B cell (primary cell): Measurements from ENCODE around the gene IGSF1. TPM values are rescaled to one million over a fixed set of nuclear protein-coding genes. Genes with fewer than 3 reads are reported as not detected.

ENCODE experiments used
- ATAC-seq: fragments of 200-7000 bp; cut with Tn5 transposase; one replicate; pipeline ENCODE4 v1.10.0; 2021; ENCODE audit warnings: low read depth, mild to moderate bottlenecking, moderate number of reproducible peaks, moderate library complexity
- CTCF ChIA-PET: fragments of 350-600 bp; sonication (Branson Sonifier 250); formaldehyde crosslinking; loops from one replicate; lab custom pipeline; 2021; ENCODE audit warnings: antibody characterized with exemption, inconsistent platforms; lab: Charles Lee
- POLR2A ChIA-PET: fragments of 350-600 bp; sonication (Branson Sonifier 250); formaldehyde crosslinking; loops from one replicate; lab custom pipeline; 2021; ENCODE audit warnings: antibody characterized with exemption; lab: Charles Lee
- DNase-seq: peaks from one replicate; pipeline ENCODE4 v3.0.0; 2013
- H2AFZ ChIP-seq: 2 replicates; pipeline ENCODE4 v1.6.1; 2012; ENCODE audit warnings: mild to moderate bottlenecking, low read depth, low read length; ENCODE audit not compliant: insufficient read depth, poor library complexity, severe bottlenecking
- H3K27ac ChIP-seq, 2 donors: 1 replicate in 1 of 2; 2 replicates in 1 of 2; pipeline ENCODE4 v1.5.1; 2012 to 2013; ENCODE audit warnings: low read length in 2 of 2, mild to moderate bottlenecking in 2 of 2, moderate library complexity in 1 of 2
- H3K27me3 ChIP-seq, 4 experiments: fragments of 200-600 bp in 1 of 4; sonication (generic) in 1 of 4; replicated peaks in 1 of 4; 1 replicate in 2 of 4; 2 replicates in 2 of 4; pipeline versions ENCODE4 v1.6.1 to v1.7.0; 2013 to 2016; ENCODE audit warnings: low read length in 3 of 4, mild to moderate bottlenecking in 2 of 4, mixed read lengths in 1 of 4, moderate library complexity in 1 of 4; ENCODE audit not compliant: insufficient read depth in 4 of 4, control insufficient read depth in 3 of 4; ENCODE audit errors: control extremely low read depth in 1 of 4
- H3K36me3 ChIP-seq, 2 experiments: replicated peaks in 1 of 2; 1 replicate in 1 of 2; 2 replicates in 1 of 2; pipeline versions ENCODE4 v1.6.1 to v1.7.1; 2013; ENCODE audit warnings: low read length in 1 of 2; ENCODE audit not compliant: insufficient read depth in 2 of 2, control insufficient read depth in 1 of 2; ENCODE audit errors: control extremely low read depth in 1 of 2, extremely low read depth in 1 of 2
- H3K4me1 ChIP-seq, 2 donors: fragments of 200-600 bp in 1 of 2; sonication (generic) in 1 of 2; 1 replicate in 1 of 2; 2 replicates in 1 of 2; pipeline versions ENCODE4 v1.5.1 to v1.6.1; 2013 to 2017; ENCODE audit warnings: low read length in 2 of 2; ENCODE audit not compliant: control insufficient read depth in 2 of 2, insufficient read depth in 2 of 2
- H3K4me2 ChIP-seq: replicated peaks from 2 replicates; pipeline ENCODE3; 2012; ENCODE audit warnings: mild to moderate bottlenecking, low read depth, low read length; ENCODE audit not compliant: poor library complexity, severe bottlenecking
- H3K4me3 ChIP-seq, 5 experiments: fragments of 200-600 bp in 1 of 5; sonication (generic) in 1 of 5; 1 replicate in 3 of 5; 2 replicates in 2 of 5; pipeline versions ENCODE4 v1.5.1 to v1.7.0; 2011 to 2016; ENCODE audit warnings: low read length in 4 of 5, mild to moderate bottlenecking in 4 of 5, low read depth in 2 of 5, control low read depth in 1 of 5, moderate library complexity in 1 of 5; ENCODE audit not compliant: insufficient read depth in 1 of 5; ENCODE audit errors: control extremely low read depth in 1 of 5, extremely low read depth in 1 of 5
- H3K79me2 ChIP-seq: fragments of 200-600 bp; sonication (generic); one replicate; pipeline ENCODE4 v1.6.0; 2016; ENCODE audit warnings: low read length; ENCODE audit not compliant: control insufficient read depth, insufficient read depth
- H3K9ac ChIP-seq: fragments of 200-600 bp; sonication (generic); 2 replicates; pipeline ENCODE4 v1.6.1; 2017; ENCODE audit warnings: mild to moderate bottlenecking, low read length, moderate library complexity
- H3K9me3 ChIP-seq, 3 donors: one replicate each; pipeline versions ENCODE4 v1.6.1 to v1.7.1; 2013; ENCODE audit warnings: low read length in 2 of 3; ENCODE audit not compliant: control insufficient read depth in 2 of 3, insufficient read depth in 1 of 3; ENCODE audit errors: control extremely low read depth in 1 of 3
- H4K20me1 ChIP-seq: 2 replicates; pipeline ENCODE4 v1.6.0; 2012; ENCODE audit warnings: mild to moderate bottlenecking, low read length; ENCODE audit not compliant: insufficient read depth, control insufficient read depth, poor library complexity, severe bottlenecking
- H3K27ac Mint-ChIP-seq: one replicate; pipeline ENCODE4 v1.8.0; 2021; ENCODE audit warnings: mixed read lengths
- H3K27me3 Mint-ChIP-seq: one replicate; pipeline ENCODE4 v1.8.0; 2021; ENCODE audit warnings: mixed read lengths
- H3K4me1 Mint-ChIP-seq: one replicate; pipeline ENCODE4 v1.8.0; 2021; ENCODE audit warnings: mixed read lengths
- H3K4me3 Mint-ChIP-seq: one replicate; pipeline ENCODE4 v1.8.0; 2021; ENCODE audit warnings: mixed read lengths
- H3K9me3 Mint-ChIP-seq: one replicate; pipeline ENCODE4 v1.8.0; 2022; ENCODE audit warnings: mixed read lengths; ENCODE audit not compliant: insufficient read depth
- EZH2 ChIP-seq: IDR thresholded peaks from 2 replicates; pipeline ENCODE4 v1.6.1; 2012; ENCODE audit warnings: borderline replicate concordance, low read depth, mild to moderate bottlenecking, moderate library complexity, low read length; ENCODE audit not compliant: insufficient read depth, poor library complexity, severe bottlenecking
- WGBS: methylation state at CpG from one replicate; pipeline ENCODE4 v1.1.5; 2013; ENCODE audit warnings: missing lambda C conversion rate; ENCODE audit not compliant: insufficient coverage; 5-methylcytosine and 5-hydroxymethylcytosine counted together
- intact Hi-C: fragments of 100-400 bp; cut with micrococcal nuclease; formaldehyde crosslinking; loops from one replicate; pipeline ENCODE4 v1.10.0; 2022
- polyA plus RNA-seq: library from polyadenylated mRNA; depleted of rRNA; stranded (reverse); fragments of >200 nt; gene quantifications from 2 replicates; pipeline ENCODE4 v1.2.3, GENCODE V29; 2012
- total RNA-seq, 2 donors: library from RNA; stranded (reverse); fragments of 120-200 nt in 1 of 2; gene quantifications; 1 replicate in 1 of 2; 2 replicates in 1 of 2; pipeline versions ENCODE4 v1.2.3 to v1.2.4, GENCODE V29; 2013 to 2022
- TF ChIP-seq, protein P1 (sequence below): fragments of 200-600 bp; IDR thresholded peaks from one replicate; pipeline ENCODE4 v1.8.0; 2022; ENCODE audit warnings: antibody characterized with exemption, mild to moderate bottlenecking

Gene IGSF1
- total and polyA plus RNA-seq, 2 donors (not counting 1 experiment from before 2014, with no cell fraction given), result not detected

DNA sequence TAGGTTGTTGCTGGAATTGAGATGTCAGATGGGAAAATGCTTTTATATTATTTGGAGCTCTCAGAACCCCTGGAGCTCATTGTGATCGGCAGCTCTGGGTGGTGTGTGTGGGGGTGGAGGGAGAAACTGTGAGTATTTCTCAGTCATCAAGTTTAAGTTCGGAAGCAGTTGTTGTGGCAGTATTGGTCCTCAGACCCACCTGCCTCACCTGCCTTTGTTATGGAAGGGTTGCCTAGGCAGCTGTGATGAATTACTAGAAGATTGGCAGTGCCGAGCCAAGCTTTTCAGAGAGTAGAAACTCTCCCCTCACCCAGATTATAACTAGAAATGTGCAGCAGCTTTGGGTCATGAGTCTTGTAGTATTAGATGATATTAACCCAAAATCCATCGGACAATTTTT is 9.5 kb downstream of the IGSF1 start:
- Histone ChIP-seq H3K79me2 (no peaks in the 10 kb centered on the region), H3K36me3 (no peaks in the 10 kb centered on the region), H3K4me3 (no peak overlapping the region), H3K4me2 (no peak overlapping the region), H3K4me1 (no peaks in the 10 kb centered on the region), H2AFZ (no peak overlapping the region), H3K9me3 (no peaks in the 10 kb centered on the region), H3K27me3 (no peaks in the 10 kb centered on the region), H3K27ac (no peak overlapping the region), H3K9ac (no peak overlapping the region), H4K20me1 (no peaks in the 10 kb centered on the region)
- H3K4me3 Mint-ChIP-seq, result no peak overlapping the region
- ChIA-PET POLR2A (no interaction called here), CTCF (no interaction called here)
- ATAC-seq (no peak), DNase-seq (no peak)
- no peak for TF ChIP-seq EZH2
- TF ChIP-seq, protein P1, sequence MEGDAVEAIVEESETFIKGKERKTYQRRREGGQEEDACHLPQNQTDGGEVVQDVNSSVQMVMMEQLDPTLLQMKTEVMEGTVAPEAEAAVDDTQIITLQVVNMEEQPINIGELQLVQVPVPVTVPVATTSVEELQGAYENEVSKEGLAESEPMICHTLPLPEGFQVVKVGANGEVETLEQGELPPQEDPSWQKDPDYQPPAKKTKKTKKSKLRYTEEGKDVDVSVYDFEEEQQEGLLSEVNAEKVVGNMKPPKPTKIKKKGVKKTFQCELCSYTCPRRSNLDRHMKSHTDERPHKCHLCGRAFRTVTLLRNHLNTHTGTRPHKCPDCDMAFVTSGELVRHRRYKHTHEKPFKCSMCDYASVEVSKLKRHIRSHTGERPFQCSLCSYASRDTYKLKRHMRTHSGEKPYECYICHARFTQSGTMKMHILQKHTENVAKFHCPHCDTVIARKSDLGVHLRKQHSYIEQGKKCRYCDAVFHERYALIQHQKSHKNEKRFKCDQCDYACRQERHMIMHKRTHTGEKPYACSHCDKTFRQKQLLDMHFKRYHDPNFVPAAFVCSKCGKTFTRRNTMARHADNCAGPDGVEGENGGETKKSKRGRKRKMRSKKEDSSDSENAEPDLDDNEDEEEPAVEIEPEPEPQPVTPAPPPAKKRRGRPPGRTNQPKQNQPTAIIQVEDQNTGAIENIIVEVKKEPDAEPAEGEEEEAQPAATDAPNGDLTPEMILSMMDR, result no peak
- no peaks in the 10 kb centered on the region for H3K4me1 Mint-ChIP-seq
- no peak overlapping the region for H3K27ac Mint-ChIP-seq
- WGBS, result no CpG with 5 or more reads among the region's 4 CpGs
- H3K9me3 Mint-ChIP-seq, result no peaks in the 10 kb centered on the region
- intact Hi-C loops, result no loop called here
- no peaks in the 10 kb centered on the region for H3K27me3 Mint-ChIP-seq

DNA sequence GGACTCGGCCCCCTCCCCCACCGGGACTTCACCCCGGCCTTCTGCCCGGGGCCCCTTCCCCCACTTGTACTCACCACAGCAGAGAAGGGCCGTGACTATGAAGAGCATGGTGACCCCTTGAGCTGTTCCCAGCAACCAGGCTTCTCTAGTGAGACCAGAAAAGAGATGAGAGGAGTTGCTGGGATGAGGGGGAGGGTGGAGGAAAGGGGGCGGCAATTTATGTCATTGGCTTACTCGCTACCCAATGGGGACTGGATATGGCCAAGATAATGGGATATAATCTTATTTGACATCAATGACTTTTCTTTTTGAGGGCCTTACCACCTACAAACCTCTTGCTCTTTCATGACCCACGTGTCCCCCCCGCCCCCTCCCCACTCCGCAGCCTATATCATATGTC is 9.9 kb downstream of the IGSF1 start:
- no peaks in the 10 kb centered on the region for H3K4me1 ChIP-seq
- no peaks in the 10 kb centered on the region for H3K9me3 ChIP-seq
- Mint-ChIP-seq H3K4me1 (no peaks in the 10 kb centered on the region), H3K9me3 (no peaks in the 10 kb centered on the region), H3K4me3 (no peak overlapping the region), H3K27ac (no peak overlapping the region), H3K27me3 (no peaks in the 10 kb centered on the region)
- no peak overlapping the region for H3K9ac ChIP-seq
- no peak overlapping the region for H3K4me2 ChIP-seq
- intact Hi-C loops, result no loop called here
- DNase-seq (no peak), ATAC-seq (no peak)
- H3K79me2 ChIP-seq, result no peaks in the 10 kb centered on the region
- no CpG with 5 or more reads among the region's 10 CpGs for WGBS
- ChIA-PET POLR2A (no interaction called here), CTCF (no interaction called here)
- no peaks in the 10 kb centered on the region for H3K27me3 ChIP-seq
- no peaks in the 10 kb centered on the region for H4K20me1 ChIP-seq
- no peak overlapping the region for H3K4me3 ChIP-seq
- H3K27ac ChIP-seq, result no peak overlapping the region
- H3K36me3 ChIP-seq, result no peaks in the 10 kb centered on the region
- TF ChIP-seq, protein P1, result no peak
- TF ChIP-seq EZH2, result no peak
- no peak overlapping the region for H2AFZ ChIP-seq
